CD14-positive monocyte (primary cell): ENCODE data around the gene NPY. TPM values are rescaled to one million over a fixed set of nuclear protein-coding genes. Genes with fewer than 3 reads are reported as not detected.

Source experiments
- DNase-seq, 3 donors: peaks; one replicate each; pipeline ENCODE4 v3.0.0-alpha.2; 2011 to 2022
- H2AFZ ChIP-seq: 2 replicates; pipeline ENCODE4 v1.6.0; 2012; ENCODE audit warnings: mild to moderate bottlenecking, low read depth, low read length, inconsistent platforms; ENCODE audit not compliant: insufficient read depth, poor library complexity, severe bottlenecking
- H3K27ac ChIP-seq, 2 donors: 1 replicate in 1 of 2; 2 replicates in 1 of 2; pipeline ENCODE4 v1.5.1; 2012 to 2013; ENCODE audit warnings: low read length in 2 of 2, control low read depth in 1 of 2, inconsistent platforms in 1 of 2, low read depth in 1 of 2, mild to moderate bottlenecking in 1 of 2
- H3K27me3 ChIP-seq, 2 donors: one replicate each; pipeline versions ENCODE4 v1.6.0 to v1.6.1; 2011 to 2013; ENCODE audit warnings: low read length in 2 of 2; ENCODE audit not compliant: control insufficient read depth in 2 of 2, insufficient read depth in 2 of 2
- H3K36me3 ChIP-seq, 2 donors: replicated peaks in 1 of 2; 1 replicate in 1 of 2; 2 replicates in 1 of 2; pipeline versions ENCODE4 v1.5.1 to v1.6.1; 2012 to 2013; ENCODE audit warnings: low read length in 2 of 2, control low read depth in 1 of 2, inconsistent platforms in 1 of 2, mild to moderate bottlenecking in 1 of 2; ENCODE audit not compliant: insufficient read depth in 2 of 2, control insufficient read depth in 1 of 2
- H3K4me1 ChIP-seq, 2 donors: 1 replicate in 1 of 2; 2 replicates in 1 of 2; pipeline versions ENCODE4 v1.5.1 to v1.6.1; 2012 to 2013; ENCODE audit warnings: low read length in 2 of 2, control low read depth in 1 of 2, inconsistent platforms in 1 of 2, mild to moderate bottlenecking in 1 of 2, moderate library complexity in 1 of 2; ENCODE audit not compliant: insufficient read depth in 2 of 2, control insufficient read depth in 1 of 2
- H3K4me2 ChIP-seq: replicated peaks from 2 replicates; pipeline ENCODE3; 2012; ENCODE audit warnings: low read length, moderate library complexity, mild to moderate bottlenecking; ENCODE audit not compliant: poor library complexity, severe bottlenecking; ENCODE audit errors: extremely low read depth
- H3K4me3 ChIP-seq, 3 experiments: fragments of 200-600 bp in 1 of 3; sonication (generic) in 1 of 3; replicated peaks in 1 of 3; 1 replicate in 2 of 3; 2 replicates in 1 of 3; pipeline ENCODE4 v1.5.1; 2011 to 2013; ENCODE audit warnings: low read length in 3 of 3, mild to moderate bottlenecking in 3 of 3, control low read depth in 2 of 3, low read depth in 2 of 3, inconsistent platforms in 1 of 3, moderate library complexity in 1 of 3
- H3K79me2 ChIP-seq: 2 replicates; pipeline ENCODE4 v1.6.0; 2012; ENCODE audit warnings: mild to moderate bottlenecking, control low read depth, inconsistent platforms, low read length, moderate library complexity; ENCODE audit not compliant: insufficient read depth
- H3K9ac ChIP-seq: 2 replicates; pipeline ENCODE4 v1.6.0; 2017; ENCODE audit warnings: low read length, mild to moderate bottlenecking; ENCODE audit not compliant: insufficient read depth, poor library complexity, severe bottlenecking
- H3K9me3 ChIP-seq, 2 donors: replicated peaks in 1 of 2; 1 replicate in 1 of 2; 2 replicates in 1 of 2; pipeline versions ENCODE4 v1.5.1 to v1.6.1; 2012 to 2013; ENCODE audit warnings: low read length in 2 of 2, control low read depth in 1 of 2; ENCODE audit not compliant: control insufficient read depth in 1 of 2, insufficient read depth in 1 of 2
- H4K20me1 ChIP-seq: 2 replicates; pipeline ENCODE4 v1.6.0; 2012; ENCODE audit warnings: mild to moderate bottlenecking, low read length, control low read depth, moderate library complexity; ENCODE audit not compliant: insufficient read depth
- H3K27ac Mint-ChIP-seq, 7 donors: one replicate each; pipeline ENCODE4 v1.8.0; 2020; ENCODE audit warnings: mild to moderate bottlenecking in 7 of 7, mixed read lengths in 7 of 7, moderate library complexity in 6 of 7, inconsistent platforms in 2 of 7
- H3K27me3 Mint-ChIP-seq, 3 donors: one replicate each; pipeline ENCODE4 v1.8.0; 2021 to 2022; ENCODE audit warnings: low read depth in 3 of 3, mild to moderate bottlenecking in 3 of 3, mixed read lengths in 3 of 3, moderate library complexity in 3 of 3, inconsistent platforms in 1 of 3
- H3K36me3 Mint-ChIP-seq, 2 donors: one replicate each; pipeline ENCODE4 v1.8.0; 2020; ENCODE audit warnings: mixed read lengths in 2 of 2, inconsistent platforms in 1 of 2, mild to moderate bottlenecking in 1 of 2
- H3K4me1 Mint-ChIP-seq: one replicate; pipeline ENCODE4 v1.8.0; 2020; ENCODE audit warnings: mild to moderate bottlenecking, mixed read lengths
- H3K4me3 Mint-ChIP-seq, 2 donors: one replicate each; pipeline ENCODE4 v1.8.0; 2020; ENCODE audit warnings: mild to moderate bottlenecking in 2 of 2, mixed read lengths in 2 of 2, moderate library complexity in 1 of 2
- H3K9me3 Mint-ChIP-seq, 7 donors: one replicate each; pipeline ENCODE4 v1.8.0; 2020 to 2022; ENCODE audit warnings: mixed read lengths in 7 of 7, mild to moderate bottlenecking in 6 of 7, moderate library complexity in 6 of 7, inconsistent platforms in 2 of 7
- CTCF ChIP-seq: fragments of 200-600 bp; IDR thresholded peaks from one replicate; pipeline ENCODE4 v1.8.0; 2022; ENCODE audit warnings: antibody characterized with exemption, mild to moderate bottlenecking
- WGBS: methylation state at CpG from one replicate; pipeline ENCODE4 v1.1.5; 2013; ENCODE audit warnings: missing lambda C conversion rate; ENCODE audit not compliant: insufficient coverage; 5-methylcytosine and 5-hydroxymethylcytosine counted together
- intact Hi-C, 2 donors: fragments of 100-400 bp; cut with micrococcal nuclease; formaldehyde crosslinking; loops; one replicate each; pipeline versions ENCODE4 v1.15.0 to v1.15.1; 2023
- polyA minus RNA-seq: library from RNA; depleted of rRNA, polyadenylated mRNA; stranded (reverse); fragments of >200 nt; gene quantifications from 2 replicates; pipeline ENCODE4 v1.2.3, GENCODE V29; 2012
- polyA plus RNA-seq, 3 donors: library from polyadenylated mRNA; depleted of rRNA in 1 of 3; unstranded in 2 of 3; stranded (reverse) in 1 of 3; fragments of 300-500 nt in 2 of 3; fragments of >200 nt in 1 of 3; fragmentation: Illumina TruSeq in 2 of 3; gene quantifications; 1 replicate in 2 of 3; 2 replicates in 1 of 3; pipeline ENCODE4 v1.2.3, GENCODE V29; 2012 to 2021
- total RNA-seq, 12 experiments: library from RNA in 1 of 12; stranded (reverse) in 1 of 12; fragments of 120-200 nt in 1 of 12; gene quantifications; one replicate each; pipeline ENCODE4 v1.2.4 and lab custom pipeline; 2013 to 2026; ENCODE audit warnings: mixed read lengths in 6 of 12, inconsistent platforms in 1 of 12

Gene NPY
- total RNA-seq (2013), result not detected
- polyA plus RNA-seq, result not detected
- not detected in 2 replicates for polyA minus RNA-seq
- 0 to 0.12 (median 0) reads per million in 11 experiments for total RNA-seq (lab: John Stamatoyannopoulos, UW)

GRCh38 chr7:24283897-24284698 lies at the start of gene NPY:
TSS of gene NPY (plus strand) at chr7:24284190. CDS start at chr7:24285241, 1,051 bp downstream.
- no peak within 1 kb of the TSS for H3K4me2 ChIP-seq
- peaks cover 58 to 67% of the 10 kb centered on the region in 2 donors for H3K27me3 ChIP-seq
- H3K9ac ChIP-seq, result no peak within 1 kb of the TSS
- no peaks in the 10 kb centered on the region for H3K4me1 ChIP-seq
- no peak for TF ChIP-seq CTCF
- intact Hi-C loops, result no loop called here
- 2% methylated on average over 64 of the region's 73 CpGs for WGBS
- no peaks in the 10 kb centered on the region for H3K79me2 ChIP-seq
- no peak within 1 kb of the TSS for H3K4me3 ChIP-seq
- peak within 1 kb of the TSS; percentile 32 to 84 for H3K4me3 Mint-ChIP-seq
- H3K27ac ChIP-seq, result no peak within 1 kb of the TSS
- H3K27ac Mint-ChIP-seq, result no peak within 1 kb of the TSS
- no peak for DNase-seq
- H3K9me3 ChIP-seq, result peaks cover 0 to 12% of the 10 kb centered on the region in 2 donors
- peaks cover 7% of the 10 kb centered on the region for H3K4me1 Mint-ChIP-seq
- H3K36me3 Mint-ChIP-seq, result no peaks in the 10 kb centered on the region
- peaks cover 0 to 4% (median 0%) of the 10 kb centered on the region in 7 donors for H3K9me3 Mint-ChIP-seq
- no peaks in the 10 kb centered on the region for H4K20me1 ChIP-seq
- H3K27me3 Mint-ChIP-seq, result peaks cover 50 to 61% (median 61%) of the 10 kb centered on the region in 3 donors
- H2AFZ ChIP-seq, result no peak within 1 kb of the TSS
- H3K36me3 ChIP-seq, result no peaks in the 10 kb centered on the region

GRCh38 chr7:24239260-24239659 lies 44.7 kb upstream of the NPY start:
- Mint-ChIP-seq H3K4me3 (no peak overlapping the region), H3K9me3 (peaks cover 0 to 3% (median 0%) of the 10 kb centered on the region in 7 donors), H3K4me1 (no peaks in the 10 kb centered on the region), H3K27ac (no peak overlapping the region), H3K36me3 (no peaks in the 10 kb centered on the region), H3K27me3 (peaks cover 2 to 6% (median 5%) of the 10 kb centered on the region in 3 donors)
- Histone ChIP-seq H3K27ac (no peak overlapping the region), H3K4me1 (no peaks in the 10 kb centered on the region), H3K9me3 (no peaks in the 10 kb centered on the region), H3K4me3 (no peak overlapping the region), H4K20me1 (no peaks in the 10 kb centered on the region), H3K27me3 (no peaks in the 10 kb centered on the region), H3K79me2 (no peaks in the 10 kb centered on the region), H3K36me3 (no peaks in the 10 kb centered on the region), H3K9ac (no peak overlapping the region), H3K4me2 (no peak overlapping the region), H2AFZ (no peak overlapping the region)
- intact Hi-C loops, result no loop called here
- no peak for TF ChIP-seq CTCF
- DNase-seq, result no peak
